MM.1S (cell line): ENCODE data around the gene CA12.

ENCODE experiments used
- DNase-seq: peaks from one replicate; pipeline ENCODE4 v3.0.0-alpha.2; 2015
- H2AFZ ChIP-seq: fragments of 300-600 bp; sonication (generic); 2 replicates; pipeline ENCODE4 v1.6.0; 2016; ENCODE audit warnings: antibody characterized with exemption, low read length
- H3F3A ChIP-seq: fragments of 300-600 bp; sonication (generic); 2 replicates; pipeline ENCODE4 v1.6.1; 2016; ENCODE audit warnings: mild to moderate bottlenecking, antibody characterized with exemption, low read length, moderate library complexity, mixed read lengths; ENCODE audit not compliant: insufficient read depth
- H3K27ac ChIP-seq: fragments of 300-600 bp; sonication (generic); 2 replicates; pipeline ENCODE4 v1.5.1; 2016; ENCODE audit warnings: mild to moderate bottlenecking, low read length
- H3K27me3 ChIP-seq: fragments of 300-600 bp; sonication (generic); replicated peaks from 2 replicates; pipeline ENCODE4 v1.6.0; 2016; ENCODE audit warnings: low read length; ENCODE audit not compliant: insufficient read depth
- H3K36me3 ChIP-seq: fragments of 300-600 bp; sonication (generic); replicated peaks from 2 replicates; pipeline ENCODE4 v1.6.1; 2016; ENCODE audit warnings: mild to moderate bottlenecking, low read length, mixed read lengths; ENCODE audit not compliant: insufficient read depth
- H3K4me1 ChIP-seq: fragments of 300-600 bp; sonication (generic); 2 replicates; pipeline ENCODE4 v1.6.1; 2016; ENCODE audit warnings: low read length, mixed read lengths
- H3K4me2 ChIP-seq: fragments of 300-600 bp; sonication (generic); 2 replicates; pipeline ENCODE4 v1.6.0; 2016; ENCODE audit warnings: low read depth, low read length
- H3K4me3 ChIP-seq: fragments of 300-600 bp; sonication (generic); 2 replicates; pipeline ENCODE4 v1.5.1; 2016; ENCODE audit warnings: low read length, mixed read lengths
- H3K79me2 ChIP-seq: fragments of 300-600 bp; sonication (generic); 2 replicates; pipeline ENCODE4 v1.6.1; 2016; ENCODE audit warnings: mixed run types, low read length, mixed read lengths
- H3K9ac ChIP-seq: fragments of 300-600 bp; sonication (generic); 2 replicates; pipeline ENCODE4 v1.6.1; 2016; ENCODE audit warnings: low read length, mixed read lengths
- H3K9me2 ChIP-seq: fragments of 300-600 bp; sonication (generic); replicated peaks from 2 replicates; pipeline ENCODE4 v1.6.1; 2016; ENCODE audit warnings: mild to moderate bottlenecking, low read length, mixed read lengths; ENCODE audit not compliant: insufficient read depth
- H3K9me3 ChIP-seq: fragments of 300-600 bp; sonication (generic); replicated peaks from 2 replicates; pipeline ENCODE4 v1.6.1; 2016; ENCODE audit warnings: mild to moderate bottlenecking, low read length, mixed read lengths; ENCODE audit not compliant: insufficient read depth
- H4K20me1 ChIP-seq: fragments of 300-600 bp; sonication (generic); 2 replicates; pipeline ENCODE4 v1.6.1; 2016; ENCODE audit warnings: mild to moderate bottlenecking, low read length, moderate library complexity, mixed read lengths; ENCODE audit not compliant: insufficient read depth
- EZH2 ChIP-seq: fragments of 300-600 bp; sonication (generic); optimal IDR thresholded peaks from 2 replicates; pipeline ENCODE3; 2017; ENCODE audit warnings: low read depth, mild to moderate bottlenecking, antibody characterized with exemption, low read length, mixed read lengths
- EZH2phosphoT487 ChIP-seq: fragments of 300-600 bp; sonication (generic); IDR thresholded peaks from 2 replicates; pipeline ENCODE4 v1.6.1; 2018; ENCODE audit warnings: antibody characterized with exemption, low read length
- TF ChIP-seq, protein P1 (sequence below): fragments of 300-600 bp; sonication (generic); IDR thresholded peaks from 2 replicates; pipeline ENCODE4 v1.5.1; 2016; ENCODE audit warnings: antibody characterized with exemption, low read length, mixed read lengths

Gene CA12

DNA sequence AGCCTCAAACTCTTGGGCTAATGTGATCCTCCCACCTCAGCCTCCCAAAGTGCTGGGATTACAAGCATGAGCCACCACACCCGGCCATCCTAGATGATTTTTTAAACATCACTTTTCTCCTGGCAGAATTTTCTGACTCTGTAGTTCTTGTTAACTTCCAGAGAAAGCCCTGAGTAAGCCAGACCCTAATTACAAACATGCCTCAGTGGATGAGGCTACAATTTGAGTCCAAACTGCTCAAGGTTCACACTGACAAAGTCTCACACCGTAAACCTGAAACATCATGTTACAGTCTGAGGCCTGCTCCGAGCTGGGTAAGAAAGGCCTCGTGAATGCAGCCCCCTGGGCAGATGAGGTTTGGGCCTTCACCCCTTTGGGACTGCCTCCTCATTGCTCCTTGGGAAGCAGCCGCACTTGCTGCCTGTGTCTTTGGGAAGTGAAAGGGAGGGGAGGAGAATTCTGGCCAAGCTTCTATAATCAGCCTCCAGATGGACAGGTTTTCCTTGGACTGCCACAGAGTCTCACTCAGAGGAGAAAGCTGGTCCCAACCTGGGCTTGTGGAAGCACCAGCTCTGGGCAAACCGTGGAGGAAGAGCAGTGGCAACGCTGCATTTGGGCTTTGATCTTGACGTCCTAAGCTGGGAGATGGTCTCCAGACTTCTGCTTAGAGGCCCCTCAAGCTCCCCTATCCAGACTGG lies 46.0 kb downstream of the CA12 start:
- Histone ChIP-seq H3K4me2 (no peak overlapping the region), H2AFZ (no peak overlapping the region), H3K36me3 (no peaks in the 10 kb centered on the region), H3K27me3 (no peaks in the 10 kb centered on the region), H4K20me1 (no peaks in the 10 kb centered on the region), H3K9me3 (no peaks in the 10 kb centered on the region), H3K9me2 (no peaks in the 10 kb centered on the region), H3F3A (no peaks in the 10 kb centered on the region), H3K4me1 (no peaks in the 10 kb centered on the region), H3K4me3 (no peak overlapping the region), H3K79me2 (no peaks in the 10 kb centered on the region), H3K9ac (no peak overlapping the region), H3K27ac (no peak overlapping the region)
- TF ChIP-seq, protein P1, sequence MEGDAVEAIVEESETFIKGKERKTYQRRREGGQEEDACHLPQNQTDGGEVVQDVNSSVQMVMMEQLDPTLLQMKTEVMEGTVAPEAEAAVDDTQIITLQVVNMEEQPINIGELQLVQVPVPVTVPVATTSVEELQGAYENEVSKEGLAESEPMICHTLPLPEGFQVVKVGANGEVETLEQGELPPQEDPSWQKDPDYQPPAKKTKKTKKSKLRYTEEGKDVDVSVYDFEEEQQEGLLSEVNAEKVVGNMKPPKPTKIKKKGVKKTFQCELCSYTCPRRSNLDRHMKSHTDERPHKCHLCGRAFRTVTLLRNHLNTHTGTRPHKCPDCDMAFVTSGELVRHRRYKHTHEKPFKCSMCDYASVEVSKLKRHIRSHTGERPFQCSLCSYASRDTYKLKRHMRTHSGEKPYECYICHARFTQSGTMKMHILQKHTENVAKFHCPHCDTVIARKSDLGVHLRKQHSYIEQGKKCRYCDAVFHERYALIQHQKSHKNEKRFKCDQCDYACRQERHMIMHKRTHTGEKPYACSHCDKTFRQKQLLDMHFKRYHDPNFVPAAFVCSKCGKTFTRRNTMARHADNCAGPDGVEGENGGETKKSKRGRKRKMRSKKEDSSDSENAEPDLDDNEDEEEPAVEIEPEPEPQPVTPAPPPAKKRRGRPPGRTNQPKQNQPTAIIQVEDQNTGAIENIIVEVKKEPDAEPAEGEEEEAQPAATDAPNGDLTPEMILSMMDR, result no peak
- TF ChIP-seq EZH2phosphoT487 (no peak), EZH2 (no peak)
- no peak for DNase-seq

DNA sequence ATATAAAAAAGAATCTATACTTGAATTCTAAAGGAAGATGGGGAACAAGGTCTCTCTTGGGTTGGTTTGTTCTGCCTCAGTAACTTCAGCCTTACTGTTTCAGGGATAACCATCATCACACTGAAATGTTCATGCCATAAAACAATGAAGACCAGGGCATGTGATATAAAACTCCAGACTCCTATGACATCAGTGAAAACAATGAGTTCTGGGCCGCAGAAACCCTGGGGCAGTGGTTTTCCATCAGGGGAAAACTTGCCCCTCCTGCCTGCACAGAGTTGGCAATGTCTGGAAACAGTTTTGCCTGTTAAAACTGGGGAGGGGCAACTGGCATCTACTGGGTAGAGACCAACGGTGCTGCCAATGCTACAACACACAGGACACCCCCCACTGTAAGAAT lies 46.8 kb downstream of the CA12 start:
- Histone ChIP-seq H3K4me1 (no peaks in the 10 kb centered on the region), H3K36me3 (no peaks in the 10 kb centered on the region), H3K4me2 (no peak overlapping the region), H3K27ac (no peak overlapping the region), H2AFZ (no peak overlapping the region), H3K4me3 (no peak overlapping the region), H3K79me2 (no peaks in the 10 kb centered on the region), H4K20me1 (no peaks in the 10 kb centered on the region), H3K9ac (no peak overlapping the region), H3K9me3 (no peaks in the 10 kb centered on the region), H3K9me2 (no peaks in the 10 kb centered on the region), H3K27me3 (no peaks in the 10 kb centered on the region), H3F3A (no peaks in the 10 kb centered on the region)
- DNase-seq, result no peak
- TF ChIP-seq EZH2 (no peak), EZH2phosphoT487 (no peak)
- TF ChIP-seq, protein P1, result no peak

DNA sequence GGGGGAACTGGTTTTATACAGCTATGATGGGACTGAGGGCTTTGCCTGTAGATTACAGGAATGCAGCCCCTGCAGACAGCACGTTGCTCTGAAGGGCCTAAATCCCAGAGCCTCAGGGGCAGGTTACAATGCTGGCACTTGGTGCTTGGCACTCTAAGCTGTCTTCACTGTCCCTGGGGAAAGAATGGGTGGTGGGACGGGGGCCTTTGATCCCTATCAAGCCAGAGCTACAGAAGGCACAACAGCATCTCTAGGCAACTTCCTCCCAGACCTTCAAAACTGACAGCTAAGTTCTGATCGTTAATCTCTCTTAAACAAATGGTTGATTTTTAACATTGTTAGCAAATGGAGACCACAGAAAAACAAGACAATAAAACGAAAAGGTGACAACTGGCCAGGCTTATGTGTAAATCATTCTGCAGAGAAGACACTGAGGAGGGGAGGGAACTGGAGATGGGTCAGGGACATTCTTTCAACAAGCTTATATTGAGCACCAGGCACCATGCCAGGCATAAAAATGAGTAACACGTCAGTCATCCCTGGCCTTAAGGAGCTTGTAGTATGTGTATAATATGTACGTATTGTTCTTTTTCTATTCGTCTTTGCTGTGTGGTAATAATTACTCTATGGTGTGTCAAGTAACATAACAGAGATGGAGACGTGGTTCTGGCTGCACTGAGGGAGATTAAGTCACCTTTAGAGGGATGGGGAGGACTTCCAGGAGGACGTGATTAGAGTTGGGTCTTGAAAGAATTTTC lies 49.1 kb downstream of the CA12 start:
- H2AFZ ChIP-seq, result no peak overlapping the region
- H3K79me2 ChIP-seq, result no peaks in the 10 kb centered on the region
- no peak overlapping the region for H3K9ac ChIP-seq
- no peak overlapping the region for H3K4me3 ChIP-seq
- H3K9me2 ChIP-seq, result no peaks in the 10 kb centered on the region
- H3K36me3 ChIP-seq, result no peaks in the 10 kb centered on the region
- H3K27me3 ChIP-seq, result no peaks in the 10 kb centered on the region
- H3K4me1 ChIP-seq, result no peaks in the 10 kb centered on the region
- H3K4me2 ChIP-seq, result no peak overlapping the region
- H3F3A ChIP-seq, result no peaks in the 10 kb centered on the region
- no peaks in the 10 kb centered on the region for H3K9me3 ChIP-seq
- TF ChIP-seq, protein P1, result no peak
- no peak for TF ChIP-seq EZH2
- TF ChIP-seq EZH2phosphoT487, result no peak
- H4K20me1 ChIP-seq, result no peaks in the 10 kb centered on the region
- no peak overlapping the region for H3K27ac ChIP-seq
- DNase-seq, result no peak
